Adrenal gland (tissue), 5 donors: ENCODE measurements around the gene AREG.

Source experiments
- CTCF ChIP-seq, 6 experiments: fragments of 450-650 bp in 4 of 6; fragments of 200-600 bp in 2 of 6; sonication (generic) in 1 of 6; IDR thresholded peaks; 1 replicate in 5 of 6; 2 replicates in 1 of 6; pipeline versions ENCODE4 v1.5.1 to v1.8.0; 2016 to 2021; ENCODE audit warnings: antibody characterized with exemption in 6 of 6, mild to moderate bottlenecking in 2 of 6, moderate library complexity in 1 of 6
- POLR2A ChIP-seq, 2 donors: fragments of 450-650 bp; IDR thresholded peaks; one replicate each; pipeline ENCODE4 v1.6.1; 2017; ENCODE audit warnings: antibody characterized with exemption in 2 of 2, mild to moderate bottlenecking in 2 of 2, moderate library complexity in 1 of 2
- donor health status: DM: no; HTN: no; CAD: no.

- TF ChIP-seq POLR2A (IDR thresholded peaks at IDR 0.05): no peak
- TF ChIP-seq CTCF (IDR thresholded peaks at IDR 0.05): no peak
These were observed 21.8 kb upstream of the AREG start for GRCh38 chr4:74423104-74423503.
